Ectodermal cell (in vitro differentiated cells): ENCODE results near the gene TMED10.

Source experiments
- H3K27ac ChIP-seq: 2 replicates; pipeline ENCODE4 v1.7.0; 2013; ENCODE audit warnings: mild to moderate bottlenecking, low read depth, low read length; ENCODE audit not compliant: insufficient read depth, poor library complexity, severe bottlenecking
- H3K27me3 ChIP-seq: 2 replicates; pipeline ENCODE4 v1.7.0; 2013; ENCODE audit warnings: mild to moderate bottlenecking, low read length; ENCODE audit not compliant: insufficient read depth, control insufficient read depth, poor library complexity, severe bottlenecking
- H3K36me3 ChIP-seq: one replicate; pipeline ENCODE4 v1.7.0; 2013; ENCODE audit warnings: low read length; ENCODE audit not compliant: control insufficient read depth, insufficient read depth
- H3K4me1 ChIP-seq: one replicate; pipeline ENCODE4 v1.7.0; 2013; ENCODE audit warnings: low read length; ENCODE audit not compliant: control insufficient read depth, insufficient read depth
- H3K4me3 ChIP-seq: 2 replicates; pipeline ENCODE4 v1.7.0; 2013; ENCODE audit warnings: low read depth, low read length, control low read depth; ENCODE audit not compliant: insufficient read depth
- H3K9me3 ChIP-seq: 2 replicates; pipeline ENCODE4 v1.7.0; 2013; ENCODE audit warnings: mild to moderate bottlenecking, low read length, moderate library complexity; ENCODE audit not compliant: control insufficient read depth
- WGBS, 2 experiments: methylation state at CpG; one replicate each; pipeline ENCODE4 v1.1.7; 2013; ENCODE audit warnings: missing lambda C conversion rate in 2 of 2; 5-methylcytosine and 5-hydroxymethylcytosine counted together

The TMED10 gene

GRCh38 chr14:75147423-75148071 is 28.9 kb downstream of the TMED10 start:
- H3K4me1 ChIP-seq: peaks cover 11% of the 10 kb centered on the region
- no peak overlapping the region for H3K4me3 ChIP-seq
- 58 to 60% methylated on average over 11 of the region's 13 CpGs for WGBS, 2 experiments
- H3K9me3 ChIP-seq: no peaks in the 10 kb centered on the region
- no peaks in the 10 kb centered on the region for H3K27me3 ChIP-seq
- H3K27ac ChIP-seq: peak overlapping the region; percentile 85
- peaks cover 8% of the 10 kb centered on the region for H3K36me3 ChIP-seq

GRCh38 chr14:75144944-75145343 is 31.5 kb downstream of the TMED10 start:
- peaks cover 5% of the 10 kb centered on the region for H3K36me3 ChIP-seq
- H3K9me3 ChIP-seq: no peaks in the 10 kb centered on the region
- no peak overlapping the region for H3K4me3 ChIP-seq
- H3K27me3 ChIP-seq: no peaks in the 10 kb centered on the region
- peaks cover 11% of the 10 kb centered on the region for H3K4me1 ChIP-seq
- H3K27ac ChIP-seq: no peak overlapping the region
- WGBS, 2 experiments: 96% methylated on average over 5 of the region's 5 CpGs

GRCh38 chr14:75143761-75144527 is 32.5 kb downstream of the TMED10 start:
- Histone ChIP-seq H3K4me1 (peaks cover 11% of the 10 kb centered on the region), H3K36me3 (peaks cover 5% of the 10 kb centered on the region), H3K27ac (no peak overlapping the region), H3K27me3 (no peaks in the 10 kb centered on the region), H3K9me3 (no peaks in the 10 kb centered on the region), H3K4me3 (no peak overlapping the region)
- whole genome bisulfite sequencing, 2 experiments: 96% methylated on average over 9 of the region's 9 CpGs

- no peak overlapping the region for H3K27ac ChIP-seq
- 88 to 100% methylated on average over 1 of the region's 1 CpG for WGBS, 2 experiments
Measured at GRCh38 chr14:75142494-75142893, 33.9 kb downstream of the TMED10 start.

GRCh38 chr14:75141967-75142366 is 34.4 kb downstream of the TMED10 start:
- Histone ChIP-seq H3K9me3 (no peaks in the 10 kb centered on the region), H3K27me3 (no peaks in the 10 kb centered on the region), H3K4me1 (peaks cover 1% of the 10 kb centered on the region), H3K36me3 (peaks cover 5% of the 10 kb centered on the region), H3K4me3 (no peak overlapping the region), H3K27ac (no peak overlapping the region)

More at GRCh38 chr14:75142494-75142893, 33.9 kb downstream of the TMED10 start:
- H3K36me3 ChIP-seq: peaks cover 5% of the 10 kb centered on the region
- H3K4me1 ChIP-seq: peaks cover 6% of the 10 kb centered on the region
- no peaks in the 10 kb centered on the region for H3K9me3 ChIP-seq
- no peak overlapping the region for H3K4me3 ChIP-seq
- no peaks in the 10 kb centered on the region for H3K27me3 ChIP-seq

GRCh38 chr14:75141062-75141461 is 35.4 kb downstream of the TMED10 start:
- Histone ChIP-seq H3K27ac (no peak overlapping the region), H3K36me3 (peaks cover 5% of the 10 kb centered on the region), H3K27me3 (no peaks in the 10 kb centered on the region), H3K4me3 (no peak overlapping the region), H3K4me1 (no peaks in the 10 kb centered on the region), H3K9me3 (no peaks in the 10 kb centered on the region)
- WGBS, 2 experiments: 89 to 91% methylated on average over 2 of the region's 2 CpGs

GRCh38 chr14:75140620-75141019 is 35.8 kb downstream of the TMED10 start:
- Histone ChIP-seq H3K4me3 (no peak overlapping the region), H3K27ac (no peak overlapping the region), H3K36me3 (peaks cover 5% of the 10 kb centered on the region), H3K27me3 (no peaks in the 10 kb centered on the region), H3K4me1 (no peaks in the 10 kb centered on the region), H3K9me3 (no peaks in the 10 kb centered on the region)
- 95 to 100% methylated on average over 1 of the region's 2 CpGs for WGBS, 2 experiments

- Histone ChIP-seq H3K9me3 (no peaks in the 10 kb centered on the region), H3K27me3 (no peaks in the 10 kb centered on the region), H3K4me3 (no peak overlapping the region), H3K27ac (no peak overlapping the region), H3K4me1 (no peaks in the 10 kb centered on the region), H3K36me3 (peaks cover 11% of the 10 kb centered on the region)
- WGBS, 2 experiments: 93 to 94% methylated on average over 2 of the region's 2 CpGs
Measured at GRCh38 chr14:75139185-75139584, 37.2 kb downstream of the TMED10 start.

GRCh38 chr14:75138492-75138891 is 37.9 kb downstream of the TMED10 start:
- Histone ChIP-seq H3K4me1 (no peaks in the 10 kb centered on the region), H3K9me3 (no peaks in the 10 kb centered on the region), H3K27ac (no peak overlapping the region), H3K4me3 (no peak overlapping the region), H3K36me3 (peaks cover 18% of the 10 kb centered on the region), H3K27me3 (no peaks in the 10 kb centered on the region)
- WGBS, 2 experiments: no CpG with 5 or more reads among the region's 1 CpG

- H3K9me3 ChIP-seq: no peaks in the 10 kb centered on the region
- H3K36me3 ChIP-seq: peaks cover 22% of the 10 kb centered on the region
- no peaks in the 10 kb centered on the region for H3K27me3 ChIP-seq
- H3K4me1 ChIP-seq: no peaks in the 10 kb centered on the region
- WGBS, 2 experiments: 93 to 97% methylated on average over 6 of the region's 6 CpGs
- no peak overlapping the region for H3K27ac ChIP-seq
- no peak overlapping the region for H3K4me3 ChIP-seq
Measured at GRCh38 chr14:75134644-75135043, 41.8 kb downstream of the TMED10 start.
